Measurements from ENCODE around the gene PFKFB3.
"Not testable (repeated sequence)": the region's sequence is repeated elsewhere in the genome, so short reads cannot be mapped to it uniquely, and the experiment has no call there.

The PFKFB3 gene

GRCh38 chr10:6279540-6280267, 77.0 kb downstream of the PFKFB3 start:
- DNase-seq = no peak
- Mint-ChIP-seq H3K4me3 (no peak overlapping the region), H3K4me1 (peaks cover 12 to 18% of the 10 kb centered on the region in 2 donors), H3K36me3 (peaks cover 6 to 15% of the 10 kb centered on the region in 2 donors), H3K27me3 (no peaks in the 10 kb centered on the region), H3K9me3 (peaks cover 0 to 2% of the 10 kb centered on the region in 2 donors), H3K27ac (no peak overlapping the region)
- no peak for ATAC-seq (replicated peaks)

- Mint-ChIP-seq H3K36me3 (peaks cover 2 to 10% of the 10 kb centered on the region in 2 donors), H3K27me3 (no peaks in the 10 kb centered on the region), H3K4me1 (peaks cover 8 to 13% of the 10 kb centered on the region in 2 donors), H3K9me3 (peaks cover 0 to 2% of the 10 kb centered on the region in 2 donors), H3K4me3 (no peak overlapping the region), H3K27ac (no peak overlapping the region)
- no peak for ATAC-seq (replicated peaks)
- DNase-seq = no peak
Measured at GRCh38 chr10:6280291-6280690, 77.6 kb downstream of the PFKFB3 start.

DNA sequence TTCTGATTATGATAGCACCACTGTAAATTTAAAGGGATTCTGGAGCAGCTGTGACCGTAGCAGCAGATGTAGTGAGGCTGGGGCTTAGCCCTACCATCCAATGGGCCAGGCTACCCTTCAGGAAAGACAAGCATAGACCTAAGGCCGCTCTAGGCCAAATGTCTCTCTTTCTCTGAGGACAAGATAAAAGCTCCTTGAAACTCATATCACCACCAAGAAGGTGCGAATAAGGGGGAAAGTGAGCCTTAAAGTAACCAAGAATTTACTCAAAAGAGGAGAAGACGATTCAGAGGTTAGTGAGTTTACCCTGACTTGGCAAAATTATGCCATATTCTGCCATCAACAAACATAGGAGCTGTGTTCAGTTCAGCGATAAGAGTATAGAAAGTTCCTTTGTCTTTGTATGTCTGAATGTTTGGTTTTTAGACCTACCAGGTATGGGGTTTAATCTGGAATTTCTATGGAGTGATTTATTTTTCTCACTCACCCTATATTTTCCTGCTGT, 79.8 kb downstream of the PFKFB3 start:
- H3K27ac Mint-ChIP-seq = no peak overlapping the region
- DNase-seq (no peak), ATAC-seq (replicated peaks) (no peak)
- H3K9me3 Mint-ChIP-seq = peaks cover 0 to under 1% of the 10 kb centered on the region in 2 donors
- H3K36me3 Mint-ChIP-seq = peaks cover 2 to 6% of the 10 kb centered on the region in 2 donors
- no peaks in the 10 kb centered on the region for H3K27me3 Mint-ChIP-seq
- no peak overlapping the region for H3K4me3 Mint-ChIP-seq
- peaks cover 6% of the 10 kb centered on the region in 2 donors for H3K4me1 Mint-ChIP-seq

DNA sequence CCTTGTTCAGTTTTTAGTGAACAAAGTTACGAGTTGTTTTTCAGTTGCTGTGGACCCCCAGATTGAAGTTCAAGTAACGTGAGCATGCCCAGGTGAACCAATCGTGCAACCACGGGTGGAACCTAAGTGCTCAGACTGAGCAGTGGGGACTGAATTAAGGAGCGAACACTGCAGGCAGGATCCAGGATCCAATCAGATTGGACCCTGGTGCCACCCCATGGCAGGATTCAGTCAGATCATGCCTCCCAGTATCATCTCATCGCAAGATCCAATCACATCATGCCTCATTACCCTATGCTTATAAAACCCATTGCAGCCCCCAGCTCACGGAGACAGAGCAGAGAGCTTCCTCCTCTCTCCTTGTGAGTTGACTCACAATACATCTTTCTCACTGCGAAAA, 80.9 kb downstream of the PFKFB3 start:
- Mint-ChIP-seq H3K36me3 (peaks cover 0 to 2% of the 10 kb centered on the region in 2 donors), H3K9me3 (no peaks in the 10 kb centered on the region), H3K27ac (no peak overlapping the region), H3K4me1 (peaks cover 6% of the 10 kb centered on the region in 2 donors), H3K27me3 (no peaks in the 10 kb centered on the region), H3K4me3 (no peak overlapping the region)
- DNase-seq (no peak), ATAC-seq (replicated peaks) (no peak)

GRCh38 chr10:6290621-6291020, 87.9 kb downstream of the PFKFB3 start:
- DNase-seq; ATAC-seq (replicated peaks); H3K9me3 Mint-ChIP-seq; H3K27me3 Mint-ChIP-seq; H3K4me3 Mint-ChIP-seq; H3K27ac Mint-ChIP-seq: not testable (repeated sequence)
- Mint-ChIP-seq H3K4me1 (peaks cover 4 to 18% of the 10 kb centered on the region in 2 donors), H3K36me3 (peaks cover 6 to 15% of the 10 kb centered on the region in 2 donors)

DNA sequence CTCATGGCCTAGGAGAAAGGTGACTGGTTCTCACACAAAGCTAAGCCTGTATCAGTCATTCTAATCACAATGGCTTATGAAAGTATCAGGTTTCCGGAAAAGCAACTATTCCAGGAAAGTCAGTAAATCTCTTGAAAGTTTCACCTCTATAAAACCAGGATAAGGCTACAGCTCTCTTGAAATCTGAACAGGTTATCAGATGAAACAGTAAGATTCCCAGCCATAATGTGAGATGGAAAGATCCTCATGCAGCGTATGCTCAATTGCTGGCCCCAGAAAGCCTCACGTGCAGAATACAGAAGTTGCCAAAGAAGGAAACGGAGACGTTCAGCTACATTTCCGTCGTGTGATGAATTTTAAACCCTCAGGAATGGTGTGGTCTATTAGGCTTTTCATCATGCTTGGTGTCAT, 90.0 kb downstream of the PFKFB3 start:
- no peak for DNase-seq
- Mint-ChIP-seq H3K9me3 (peaks cover 4% of the 10 kb centered on the region in 2 donors), H3K36me3 (peaks cover 6 to 15% of the 10 kb centered on the region in 2 donors), H3K4me3 (no peak overlapping the region), H3K4me1 (peaks cover 19 to 39% of the 10 kb centered on the region in 2 donors), H3K27me3 (no peaks in the 10 kb centered on the region), H3K27ac (no peak overlapping the region)
- no peak for ATAC-seq (replicated peaks)

- ATAC-seq (replicated peaks); H3K4me3 Mint-ChIP-seq: not testable (repeated sequence)
- peaks cover 44 to 74% of the 10 kb centered on the region in 2 donors for H3K4me1 Mint-ChIP-seq
Measured at GRCh38 chr10:6296425-6296824, 93.7 kb downstream of the PFKFB3 start.

GRCh38 chr10:6296828-6297251, 94.1 kb downstream of the PFKFB3 start:
- no peak overlapping the region for H3K4me3 Mint-ChIP-seq
- peaks cover 7 to 9% of the 10 kb centered on the region in 2 donors for H3K9me3 Mint-ChIP-seq
- ATAC-seq (replicated peaks) (no peak), DNase-seq (no peak)
- peaks cover 6 to 27% of the 10 kb centered on the region in 2 donors for H3K36me3 Mint-ChIP-seq
- H3K4me1 Mint-ChIP-seq = peaks cover 48 to 78% of the 10 kb centered on the region in 2 donors
- peak overlapping the region; percentile 85 for H3K27ac Mint-ChIP-seq
- H3K27me3 Mint-ChIP-seq = no peaks in the 10 kb centered on the region

More at GRCh38 chr10:6296425-6296824, 93.7 kb downstream of the PFKFB3 start:
- peak; percentile 11 for DNase-seq
- H3K9me3 Mint-ChIP-seq, H3K27me3 Mint-ChIP-seq: not testable (repeated sequence)
- Mint-ChIP-seq H3K27ac (peak overlapping the region; percentile 85), H3K36me3 (peaks cover 6 to 27% of the 10 kb centered on the region in 2 donors)

DNA sequence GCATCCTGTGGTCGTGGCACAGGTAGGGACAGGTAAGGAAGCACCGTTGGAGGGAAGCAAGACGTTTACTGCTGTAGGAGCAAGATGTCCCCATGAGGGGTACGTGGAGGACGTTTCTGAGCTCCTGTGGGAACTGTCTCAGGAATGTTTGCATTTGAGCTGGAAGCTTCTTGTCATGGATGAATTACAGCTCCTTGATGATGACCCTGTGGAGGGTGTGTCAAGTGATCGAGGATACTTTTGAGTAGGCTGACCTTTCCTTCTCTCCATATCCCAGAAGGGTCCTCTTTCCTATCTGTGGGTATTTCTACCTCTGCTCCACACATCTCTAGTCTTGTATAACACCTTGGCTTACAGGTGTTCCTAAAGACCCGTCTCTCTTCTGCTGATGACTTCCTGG, 94.8 kb downstream of the PFKFB3 start:
- Mint-ChIP-seq H3K9me3 (peaks cover 7 to 9% of the 10 kb centered on the region in 2 donors), H3K27ac (peak overlapping the region; percentile 85), H3K4me3 (peak overlapping the region in 1 of 2 donors; percentile 15), H3K36me3 (peaks cover 6 to 27% of the 10 kb centered on the region in 2 donors), H3K27me3 (no peaks in the 10 kb centered on the region), H3K4me1 (peaks cover 49 to 80% of the 10 kb centered on the region in 2 donors)
- no peak for ATAC-seq (replicated peaks)
- no peak for DNase-seq

DNA sequence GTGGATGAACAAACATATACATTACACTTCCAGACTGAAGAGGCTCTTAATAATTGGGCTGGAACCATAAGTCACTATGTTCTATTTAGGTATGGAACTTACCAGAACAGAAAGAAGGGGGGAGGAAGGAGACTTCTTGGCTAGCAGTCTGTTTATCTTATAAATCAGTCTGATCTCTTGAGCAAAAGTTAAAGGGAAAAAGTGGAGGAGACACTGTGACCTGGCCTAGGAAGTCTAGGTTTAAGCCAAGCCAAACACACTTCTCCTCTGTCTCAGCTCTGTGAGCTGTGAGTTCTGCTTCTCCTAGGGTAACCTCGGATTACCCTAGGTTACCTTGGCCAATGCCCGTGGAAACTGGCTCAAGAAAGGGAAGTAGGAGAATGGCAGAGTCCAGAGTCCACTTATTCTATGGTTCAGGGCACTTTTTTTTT, 95.2 kb downstream of the PFKFB3 start:
- DNase-seq (no peak), ATAC-seq (replicated peaks) (no peak)
- Mint-ChIP-seq H3K4me3 (peak overlapping the region in 1 of 2 donors; percentile 15), H3K36me3 (peaks cover 6 to 30% of the 10 kb centered on the region in 2 donors), H3K27ac (peak overlapping the region; percentile 85), H3K27me3 (no peaks in the 10 kb centered on the region), H3K4me1 (peaks cover 53 to 84% of the 10 kb centered on the region in 2 donors), H3K9me3 (peaks cover 7 to 9% of the 10 kb centered on the region in 2 donors)

DNA sequence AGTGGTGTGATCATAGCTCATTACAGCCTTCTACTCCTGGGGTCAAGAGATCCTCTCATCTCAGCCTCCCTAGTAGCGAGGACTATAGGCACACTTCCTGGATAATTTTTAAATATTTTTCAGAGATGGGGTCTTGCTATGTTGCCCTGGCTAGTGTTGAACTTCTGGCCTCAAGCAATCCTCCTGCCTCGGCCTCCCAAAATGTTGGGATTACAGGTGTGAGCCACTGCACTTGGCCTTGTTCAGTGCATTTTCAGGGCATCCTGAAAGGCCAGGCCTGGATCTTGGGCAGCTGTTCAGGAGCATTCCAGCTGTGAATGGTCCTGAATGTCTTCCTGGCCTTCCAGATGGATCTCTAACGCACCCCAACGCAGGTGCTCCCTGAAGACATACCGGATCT, 95.7 kb downstream of the PFKFB3 start:
- no peaks in the 10 kb centered on the region for H3K27me3 Mint-ChIP-seq
- no peak for ATAC-seq (replicated peaks)
- H3K27ac Mint-ChIP-seq = no peak overlapping the region
- H3K4me1 Mint-ChIP-seq = peaks cover 54 to 88% of the 10 kb centered on the region in 2 donors
- H3K9me3 Mint-ChIP-seq = peaks cover 7 to 9% of the 10 kb centered on the region in 2 donors
- peaks cover 6 to 32% of the 10 kb centered on the region in 2 donors for H3K36me3 Mint-ChIP-seq
- no peak overlapping the region for H3K4me3 Mint-ChIP-seq
- no peak for DNase-seq

DNA sequence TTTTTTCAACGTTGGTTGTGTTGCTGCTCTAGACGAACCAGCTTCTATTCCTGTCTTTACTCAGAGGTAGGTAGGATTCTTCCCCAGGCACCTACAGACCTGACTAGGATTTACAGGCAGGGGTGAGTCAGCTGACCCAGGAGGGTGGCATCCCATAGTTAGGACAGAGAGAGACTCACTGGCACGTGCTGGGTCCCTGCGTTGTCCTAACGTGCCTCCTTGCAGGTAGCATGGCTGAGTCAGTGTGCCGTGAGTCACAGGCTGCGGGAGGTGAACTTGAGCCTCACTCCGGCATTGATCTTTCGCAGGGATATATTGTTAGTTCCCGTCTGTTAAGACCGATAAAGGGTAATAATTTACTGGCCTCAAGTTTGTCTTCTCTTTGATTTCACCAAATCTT, 96.5 kb downstream of the PFKFB3 start:
- no peak for ATAC-seq (replicated peaks)
- H3K4me1 Mint-ChIP-seq = peaks cover 54 to 85% of the 10 kb centered on the region in 2 donors
- peak overlapping the region; percentile 35 to 55 for H3K4me3 Mint-ChIP-seq
- peaks cover 3 to 6% of the 10 kb centered on the region in 2 donors for H3K9me3 Mint-ChIP-seq
- peak; percentile 20 for DNase-seq
- peak overlapping the region; percentile 98 for H3K27ac Mint-ChIP-seq
- H3K27me3 Mint-ChIP-seq = no peaks in the 10 kb centered on the region
- peaks cover 3 to 25% of the 10 kb centered on the region in 2 donors for H3K36me3 Mint-ChIP-seq

- Mint-ChIP-seq H3K27me3 (no peaks in the 10 kb centered on the region), H3K36me3 (peaks cover 3 to 21% of the 10 kb centered on the region in 2 donors), H3K27ac (peak overlapping the region; percentile 98), H3K4me1 (peaks cover 54 to 80% of the 10 kb centered on the region in 2 donors), H3K9me3 (peaks cover 3 to 5% of the 10 kb centered on the region in 2 donors), H3K4me3 (peak overlapping the region; percentile 75 to 76)
- ATAC-seq (replicated peaks) = peak; percentile 2 to 4
- peak; percentile 39 for DNase-seq
Measured at GRCh38 chr10:6299743-6300105, 97.0 kb downstream of the PFKFB3 start.

DNA sequence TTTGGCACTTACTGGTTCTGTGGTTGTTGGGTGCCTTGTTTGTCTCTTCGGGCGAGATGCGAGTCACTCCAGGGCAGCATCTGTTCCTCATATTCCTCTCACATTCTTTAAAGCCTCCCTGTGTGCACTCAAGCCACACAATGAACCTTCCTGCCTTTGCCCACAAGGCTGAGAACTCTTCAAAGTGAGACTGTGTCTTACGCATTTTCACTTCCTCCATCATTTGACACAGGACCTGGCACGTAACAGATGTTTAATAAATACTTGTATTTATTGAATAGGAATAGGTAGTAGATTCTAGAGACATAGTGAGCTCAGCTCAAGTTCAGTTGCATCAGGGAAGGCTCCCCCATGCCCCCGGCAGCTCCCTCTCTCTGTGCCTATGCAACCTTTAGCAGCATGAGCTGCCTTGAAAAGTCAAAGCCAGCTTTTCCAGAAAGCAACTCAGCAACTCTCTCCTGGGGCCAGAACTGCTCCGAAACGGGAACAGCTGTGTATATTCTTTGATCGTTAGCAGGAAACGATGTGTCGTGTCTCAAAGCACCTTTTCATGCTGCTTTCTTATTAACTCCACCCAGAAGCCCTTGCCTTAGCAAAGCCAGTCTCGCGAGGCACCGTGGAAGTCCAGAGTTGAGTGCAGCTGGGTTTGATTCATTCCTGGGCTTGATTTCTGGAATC, 97.5 kb downstream of the PFKFB3 start:
- DNase-seq (peak; percentile 83), ATAC-seq (replicated peaks) (peak; percentile 78 to 84)
- no peaks in the 10 kb centered on the region for H3K27me3 Mint-ChIP-seq
- peaks cover 3 to 5% of the 10 kb centered on the region in 2 donors for H3K9me3 Mint-ChIP-seq
- H3K4me3 Mint-ChIP-seq = peak overlapping the region; percentile 75 to 76
- H3K27ac Mint-ChIP-seq = peak overlapping the region; percentile 98
- H3K36me3 Mint-ChIP-seq = peaks cover 3 to 18% of the 10 kb centered on the region in 2 donors
- peaks cover 52 to 75% of the 10 kb centered on the region in 2 donors for H3K4me1 Mint-ChIP-seq

Data from stimulated activated naive B cell treated with anti-CD40 and anti-IgM and Interleukin-4, amounts not matched to agents 10 μg/mL and 1 μg/mL and 100 μg/mL, for 72 hours (primary cell).